ENCODE measurements around the gene GNL3L.

Gene GNL3L

GRCh38 chrX:54602563-54602962, 72.5 kb downstream of the GNL3L start:
- ChIA-PET POLR2A (no interaction called here), CTCF (no interaction called here)
- no peaks in the 10 kb centered on the region for H3K36me3 ChIP-seq (ENCODE audit: control insufficient read depth in 2 of 2, insufficient read depth in 1 of 2, low read length in 2 of 2)
- TF ChIP-seq ZBTB17 (tag by site-specific recombination; IDR thresholded peaks at IDR 0.05) (no peak), KLF7 (tag by site-specific recombination; IDR thresholded peaks at IDR 0.05; ENCODE audit: borderline replicate concordance) (no peak), GLIS1 (tag by site-specific recombination; IDR thresholded peaks at IDR 0.05) (no peak), FEZF1 (tag by site-specific recombination; IDR thresholded peaks at IDR 0.05) (no peak), ZNF132 (tag by site-specific recombination; IDR thresholded peaks at IDR 0.05; ENCODE audit: borderline replicate concordance) (no peak), ZNF121 (tag by site-specific recombination; IDR thresholded peaks at IDR 0.05) (no peak), ZNF660 (tag by site-specific recombination; IDR thresholded peaks at IDR 0.05) (no peak), KLF16 (tag by site-specific recombination; IDR thresholded peaks at IDR 0.05) (no peak), ZNF626 (tag by site-specific recombination; IDR thresholded peaks at IDR 0.05) (no peak), KLF9 (tag by site-specific recombination; IDR thresholded peaks at IDR 0.05; ENCODE audit: low read depth) (no peak), PRDM4 (tag by site-specific recombination; IDR thresholded peaks at IDR 0.05) (no peak), ZNF354C (tag by site-specific recombination; IDR thresholded peaks at IDR 0.05; ENCODE audit: borderline replicate concordance, low read depth) (no peak), KLF17 (tag by site-specific recombination; IDR thresholded peaks at IDR 0.05) (no peak)
- TF ChIP-seq, protein P1, sequence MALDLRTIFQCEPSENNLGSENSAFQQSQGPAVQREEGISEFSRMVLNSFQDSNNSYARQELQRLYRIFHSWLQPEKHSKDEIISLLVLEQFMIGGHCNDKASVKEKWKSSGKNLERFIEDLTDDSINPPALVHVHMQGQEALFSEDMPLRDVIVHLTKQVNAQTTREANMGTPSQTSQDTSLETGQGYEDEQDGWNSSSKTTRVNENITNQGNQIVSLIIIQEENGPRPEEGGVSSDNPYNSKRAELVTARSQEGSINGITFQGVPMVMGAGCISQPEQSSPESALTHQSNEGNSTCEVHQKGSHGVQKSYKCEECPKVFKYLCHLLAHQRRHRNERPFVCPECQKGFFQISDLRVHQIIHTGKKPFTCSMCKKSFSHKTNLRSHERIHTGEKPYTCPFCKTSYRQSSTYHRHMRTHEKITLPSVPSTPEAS (tag by site-specific recombination; IDR thresholded peaks at IDR 0.05), result no peak
- H3K4me1 ChIP-seq (ENCODE audit: control insufficient read depth, insufficient read depth, low read length), result no peaks in the 10 kb centered on the region
- no peak overlapping the region for H3K4me3 ChIP-seq (ENCODE audit: low read depth, low read length)
- no peak overlapping the region for H3K27ac ChIP-seq (ENCODE audit: extremely low read depth, low read depth, low read length)
- no peaks in the 10 kb centered on the region; the same call in 1 of the 2 replicates for H3K9me3 ChIP-seq (ENCODE audit: control insufficient read depth, insufficient read depth, low read depth, low read length)
